NCI-H2171 treated with DMSO at 0.1 percent for 48 hours (cell line): ENCODE data around the gene GPR157.
"Not testable (repeated sequence)": the region's sequence is repeated elsewhere in the genome, so short reads cannot be mapped to it uniquely, and the experiment has no call there.

Experiments used
- DNase-seq: peaks from one replicate; lab custom pipeline; 2025; lab: John Stamatoyannopoulos, UW

GPR157 gene

DNA sequence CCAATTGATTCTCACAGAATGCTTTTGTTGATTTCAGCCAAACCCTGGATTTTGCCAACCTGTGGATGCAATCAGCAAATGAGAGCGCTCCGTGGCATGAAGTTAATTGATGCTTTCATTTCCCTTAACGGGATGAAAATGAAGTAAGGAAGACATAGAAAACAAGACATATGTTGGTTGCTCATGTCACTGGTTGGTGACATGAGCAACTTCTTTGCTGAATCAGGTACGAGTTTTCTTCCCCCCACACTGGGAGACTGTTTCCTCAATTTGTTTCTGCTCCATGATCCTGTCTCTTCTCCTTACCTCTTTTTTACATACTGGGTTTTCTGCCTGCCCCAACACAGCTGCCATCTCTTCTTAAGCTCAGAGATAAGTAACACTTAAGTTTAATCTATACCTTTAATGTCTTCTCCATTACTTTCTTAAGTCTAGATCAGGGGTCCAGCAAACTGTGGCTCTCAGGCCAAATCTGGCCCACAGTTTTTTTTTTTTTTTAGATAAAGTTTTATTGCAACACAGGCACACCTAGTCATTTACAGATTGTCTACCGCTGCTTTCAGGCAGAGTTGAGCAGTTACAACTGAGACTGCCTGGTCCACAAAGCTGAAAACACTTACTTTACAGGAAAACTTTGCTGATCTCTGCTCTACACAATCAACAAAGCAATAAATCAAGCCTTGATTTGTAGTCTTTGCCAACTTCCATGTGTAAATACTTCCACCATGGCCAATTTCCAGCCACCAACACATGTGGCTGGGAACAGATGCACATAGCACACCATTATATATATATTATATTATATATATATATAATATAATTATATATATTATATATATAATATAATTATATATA, 13.3 kb downstream of the GPR157 start:
- DNase-seq = peak; percentile 23

DNA sequence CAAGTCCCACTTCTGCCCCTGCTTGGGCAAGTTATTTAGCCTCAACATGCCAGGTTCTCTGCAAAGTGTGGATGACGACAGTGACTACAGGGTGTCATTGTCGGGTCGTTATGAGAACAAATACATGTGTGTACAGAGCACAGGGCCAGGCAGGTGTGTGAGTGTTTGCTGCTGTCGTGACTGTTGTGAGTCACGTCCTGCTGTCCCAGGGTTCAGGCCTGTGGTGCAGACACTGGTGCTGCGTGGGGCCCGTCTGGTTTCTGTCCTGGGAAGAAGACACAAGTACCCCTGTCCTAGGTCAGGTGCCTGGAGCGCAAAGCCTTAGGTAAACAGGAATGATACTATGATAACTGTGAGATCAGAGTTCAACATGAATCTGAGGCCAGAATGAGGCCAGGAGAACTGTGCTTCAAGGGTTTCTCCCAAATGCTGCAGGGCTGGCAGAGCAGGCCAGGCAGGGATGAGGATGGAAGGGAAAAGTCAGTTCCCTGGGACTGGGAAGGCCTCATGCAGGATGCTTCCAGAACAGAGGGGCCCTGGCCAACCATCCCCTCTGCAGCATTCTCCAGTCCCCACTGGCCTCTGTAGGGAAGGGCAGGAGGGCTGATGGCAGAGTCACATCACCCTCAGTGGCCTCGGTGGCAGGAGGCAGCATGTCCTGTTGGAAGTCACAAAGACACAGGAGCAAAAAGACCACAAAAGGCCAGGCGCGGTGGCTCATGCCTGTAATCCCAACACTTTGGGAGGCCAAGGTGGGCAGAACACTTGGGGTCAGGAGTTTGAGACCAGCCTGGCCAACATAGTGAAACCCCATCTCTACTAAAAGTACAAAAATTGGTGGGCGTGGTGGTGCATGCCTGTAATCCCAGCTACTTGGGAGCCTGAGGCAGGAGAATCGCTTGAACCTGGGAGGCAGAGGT, 15.7 kb downstream of the GPR157 start:
- no peak for DNase-seq

DNA sequence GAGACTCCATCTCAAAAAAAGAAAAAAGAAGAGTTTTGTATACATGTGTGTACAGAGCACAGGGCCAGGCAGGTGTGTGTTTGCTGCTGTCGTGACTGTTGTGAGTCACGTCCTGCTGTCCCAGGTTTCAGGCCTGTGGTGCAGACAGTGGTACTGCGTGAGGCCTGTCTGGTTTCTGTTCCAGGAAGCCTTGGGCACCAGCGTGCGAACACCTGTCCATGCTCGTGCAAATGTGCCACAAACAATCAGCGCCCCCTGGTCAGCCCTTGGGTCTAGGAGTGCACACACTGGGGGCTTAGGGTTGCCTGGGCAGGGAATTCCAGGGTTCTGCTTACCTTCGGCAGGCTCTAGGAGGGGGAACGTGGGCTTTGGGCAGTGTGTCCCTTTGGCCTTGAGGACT, 16.9 kb downstream of the GPR157 start:
- no peak for DNase-seq

DNA sequence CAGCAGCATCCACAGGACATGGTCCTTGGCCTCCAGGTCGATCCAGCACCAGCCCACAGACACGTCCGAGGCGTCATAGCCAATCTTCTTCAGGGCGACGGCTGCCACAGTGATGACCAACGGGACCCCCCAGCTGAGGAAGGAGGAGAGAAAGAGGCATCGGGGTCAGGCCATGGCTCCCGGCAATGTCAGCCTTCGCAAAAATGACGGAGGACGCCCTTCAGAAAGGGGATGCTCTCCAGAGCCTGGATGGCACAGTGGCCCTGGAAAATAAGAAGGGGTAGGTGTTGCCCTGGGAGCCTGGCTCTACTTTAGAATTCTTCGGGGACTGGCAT, 17.6 kb downstream of the GPR157 start:
- no peak for DNase-seq

DNA sequence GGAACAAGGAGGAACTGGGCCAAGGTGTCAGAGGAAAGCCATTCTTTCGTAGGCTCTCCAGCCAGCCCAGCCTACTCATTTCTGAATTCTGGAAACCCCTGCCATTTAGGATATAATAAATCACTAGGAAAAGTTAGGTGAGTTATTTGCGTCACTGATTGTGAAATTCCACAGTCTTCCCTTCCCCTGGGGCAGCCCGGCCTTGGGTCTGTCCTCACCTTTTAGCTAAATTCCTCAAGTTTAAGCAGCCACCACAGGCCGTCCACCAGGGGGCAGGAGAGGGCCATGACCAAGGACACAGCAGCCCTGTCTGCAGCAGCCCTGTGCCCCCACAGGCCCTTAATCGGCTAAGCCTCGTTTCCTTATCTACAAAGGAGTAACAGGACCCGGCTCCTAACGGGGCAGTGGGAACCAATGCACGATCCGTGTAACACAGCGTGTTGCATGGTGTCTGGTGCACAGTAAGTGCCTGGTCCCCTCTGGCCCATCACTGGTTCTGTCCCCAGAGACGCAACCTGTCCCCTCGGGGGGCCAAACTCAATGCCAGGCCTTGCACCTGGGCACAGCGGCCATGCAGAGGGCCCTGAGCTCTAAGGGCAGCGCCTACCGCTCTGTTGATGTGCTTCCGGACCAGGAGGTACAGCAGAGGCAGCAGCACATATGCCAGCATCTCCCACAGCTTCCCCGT, 18.1 kb downstream of the GPR157 start:
- DNase-seq = peak; percentile 59

DNA sequence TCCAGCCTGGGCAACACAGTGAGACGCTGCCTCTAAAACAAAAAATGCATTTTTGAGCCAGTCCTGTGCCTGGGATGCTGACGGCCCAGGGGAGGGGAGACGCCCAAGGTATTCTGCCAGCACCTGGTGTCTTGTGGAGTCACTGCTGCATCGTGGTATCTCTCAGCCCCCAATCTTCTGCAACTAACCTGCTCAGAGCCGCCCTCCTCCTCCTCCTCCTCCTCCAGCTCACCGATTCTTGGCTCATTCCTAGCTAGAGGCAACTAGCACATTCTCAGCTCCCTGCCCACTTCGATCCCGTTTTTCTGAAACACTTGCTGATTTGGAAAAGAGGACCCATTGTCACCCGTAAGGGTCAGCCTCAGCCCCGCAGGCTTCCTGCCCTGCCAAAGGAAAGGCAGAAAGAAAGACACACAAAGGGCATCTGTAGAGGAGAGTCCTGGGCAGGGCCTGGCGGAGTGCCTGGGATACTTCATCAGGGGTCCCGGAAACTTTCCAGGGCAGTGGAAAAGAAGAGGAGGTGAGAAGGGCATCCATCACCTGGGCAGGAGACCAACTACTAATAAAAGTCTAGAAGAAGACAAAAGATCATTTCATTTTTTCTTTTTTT, 20.7 kb downstream of the GPR157 start:
- DNase-seq = no peak

DNA sequence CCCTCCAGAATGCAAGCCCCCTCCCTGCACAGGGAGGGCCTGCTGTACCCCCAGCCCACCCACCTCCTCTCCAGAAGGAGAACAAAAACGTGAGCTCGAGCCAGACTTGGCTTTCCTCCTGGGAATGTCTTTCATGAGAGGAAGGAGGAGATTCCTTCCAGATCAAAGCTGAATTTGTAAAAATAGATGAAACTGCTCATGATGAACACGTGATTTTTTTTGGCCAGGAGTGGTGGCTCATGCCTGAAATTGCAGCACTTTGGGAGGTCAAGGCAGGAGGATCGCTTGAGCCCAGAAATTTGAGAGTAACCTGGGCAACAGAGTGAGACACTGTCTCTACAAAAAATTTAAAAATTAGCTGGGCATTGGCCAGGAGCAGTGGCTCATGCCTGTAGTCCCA, 21.8 kb downstream of the GPR157 start:
- no peak for DNase-seq

DNA sequence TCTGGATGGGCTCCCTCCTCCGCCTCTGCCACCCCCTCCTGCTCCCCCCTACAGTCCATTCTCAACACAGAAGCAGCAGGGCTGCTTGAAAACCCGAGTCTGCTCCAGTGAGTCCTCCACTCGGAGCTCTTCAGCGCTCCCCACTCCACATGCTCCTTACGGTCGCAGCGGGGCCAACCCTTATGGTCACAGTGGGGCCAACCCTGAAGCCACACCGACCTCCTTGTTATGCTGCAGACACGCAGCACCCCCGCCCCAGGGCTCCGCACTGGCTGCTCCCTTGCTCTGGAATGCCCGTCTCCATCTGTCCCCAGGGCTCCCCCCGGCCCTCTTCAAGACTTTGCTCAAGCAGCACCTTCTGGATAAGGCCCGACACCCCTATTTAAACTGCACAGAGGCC, 22.6 kb downstream of the GPR157 start:
- DNase-seq = no peak

DNA sequence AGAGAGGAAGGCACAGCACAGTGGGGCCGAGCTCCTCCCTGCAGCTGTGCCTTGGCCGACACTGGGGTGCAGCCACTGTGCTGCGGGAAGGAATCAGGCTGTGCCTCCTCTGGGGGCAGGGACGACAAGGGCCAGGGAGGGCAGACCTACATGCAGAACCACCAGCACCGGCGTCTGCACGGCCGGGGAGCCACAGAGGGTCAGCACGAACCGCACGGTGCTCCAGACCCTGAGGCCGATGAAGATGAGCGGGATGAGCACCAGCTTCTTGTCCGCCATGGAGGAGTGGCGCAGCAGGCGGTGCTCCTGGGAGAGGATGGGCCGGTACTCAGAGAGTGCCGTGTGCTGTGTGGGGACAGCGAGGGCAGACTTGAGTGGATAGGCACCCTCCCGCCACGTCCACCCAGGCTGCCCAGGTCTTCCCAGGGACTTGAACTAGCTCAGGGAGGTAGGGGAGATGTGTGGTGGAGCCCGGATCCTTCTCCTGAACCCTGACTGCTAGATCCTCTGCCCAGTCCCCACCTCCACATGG, 23.5 kb downstream of the GPR157 start:
- DNase-seq = no peak

DNA sequence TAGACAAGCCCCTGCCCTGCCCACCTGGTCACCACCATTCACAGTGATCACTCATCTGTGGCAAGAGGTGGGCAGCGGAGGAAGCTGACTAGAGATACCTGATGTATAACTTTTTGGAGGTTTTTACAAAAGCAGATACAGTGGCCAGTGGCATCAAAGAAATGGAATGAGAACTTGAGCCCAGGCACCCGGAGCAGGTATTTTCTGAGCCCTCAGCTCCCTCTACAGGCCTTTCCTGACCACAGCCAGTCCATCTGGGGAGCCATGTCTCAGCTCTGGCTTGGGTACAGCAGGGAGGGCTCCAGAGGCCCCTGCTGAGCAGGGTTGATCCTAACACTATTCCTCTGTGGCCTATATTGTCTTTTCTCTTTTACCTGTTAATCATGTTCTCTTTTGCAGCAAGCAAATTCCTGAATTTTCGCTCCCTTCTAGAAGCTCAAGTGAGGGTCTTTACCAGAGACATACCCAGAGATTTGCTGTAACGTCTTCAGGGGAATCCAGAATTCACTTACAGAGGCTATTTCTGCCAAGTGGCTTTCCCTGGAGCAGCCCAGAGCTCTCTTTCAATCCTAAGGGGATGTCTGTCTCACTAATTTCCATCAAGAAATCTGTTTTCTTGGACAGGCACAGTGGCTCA, 27.3 kb downstream of the GPR157 start:
- peak; percentile 51 for DNase-seq

DNA sequence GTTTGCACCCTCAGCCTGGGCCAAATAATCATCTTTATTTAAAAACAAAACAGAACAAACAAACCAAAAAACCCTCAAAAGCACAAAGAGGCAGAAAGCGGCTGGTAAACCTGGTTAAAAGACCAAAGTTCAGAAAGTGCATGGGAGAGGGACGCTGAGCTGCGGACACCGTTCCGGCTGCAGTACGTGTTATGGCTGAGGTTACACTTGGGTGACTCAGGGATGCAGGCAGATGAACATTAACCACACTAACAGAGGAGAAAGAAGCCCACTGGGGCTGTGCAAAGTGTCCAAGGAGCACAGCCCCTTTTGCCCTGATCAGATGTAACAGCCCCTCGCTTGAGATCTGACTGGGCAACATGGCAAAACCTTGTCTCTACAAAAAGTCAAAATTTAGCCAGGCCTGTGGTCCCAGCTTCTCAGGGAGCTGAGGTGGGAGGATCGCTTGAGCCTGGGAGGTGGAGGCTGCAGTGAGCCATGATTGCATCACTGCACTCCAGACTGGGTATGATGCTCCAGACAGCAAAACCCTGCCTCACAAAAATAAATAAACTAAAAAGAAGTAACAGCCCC, 28.3 kb downstream of the GPR157 start:
- DNase-seq = no peak

DNA sequence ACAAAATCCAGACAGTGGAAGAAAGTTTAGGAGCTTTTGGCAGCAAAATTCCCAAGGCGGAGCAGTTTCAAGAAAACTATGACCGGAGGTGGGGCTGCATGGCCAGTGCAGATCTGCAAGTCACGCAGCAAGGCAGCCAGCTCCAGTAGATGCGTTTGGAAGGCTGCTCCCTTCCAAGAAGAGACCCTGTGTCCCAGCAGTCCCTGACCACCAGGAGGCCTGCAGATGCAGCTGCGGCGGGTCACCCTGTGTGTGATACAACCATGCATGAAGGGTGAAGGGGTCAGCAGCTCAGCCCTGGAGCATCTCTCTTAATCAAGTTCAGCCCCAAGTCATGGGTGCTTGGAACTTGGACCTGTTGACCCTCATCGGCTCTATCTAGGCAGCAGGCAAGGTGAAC, 29.3 kb downstream of the GPR157 start:
- DNase-seq = no peak

DNA sequence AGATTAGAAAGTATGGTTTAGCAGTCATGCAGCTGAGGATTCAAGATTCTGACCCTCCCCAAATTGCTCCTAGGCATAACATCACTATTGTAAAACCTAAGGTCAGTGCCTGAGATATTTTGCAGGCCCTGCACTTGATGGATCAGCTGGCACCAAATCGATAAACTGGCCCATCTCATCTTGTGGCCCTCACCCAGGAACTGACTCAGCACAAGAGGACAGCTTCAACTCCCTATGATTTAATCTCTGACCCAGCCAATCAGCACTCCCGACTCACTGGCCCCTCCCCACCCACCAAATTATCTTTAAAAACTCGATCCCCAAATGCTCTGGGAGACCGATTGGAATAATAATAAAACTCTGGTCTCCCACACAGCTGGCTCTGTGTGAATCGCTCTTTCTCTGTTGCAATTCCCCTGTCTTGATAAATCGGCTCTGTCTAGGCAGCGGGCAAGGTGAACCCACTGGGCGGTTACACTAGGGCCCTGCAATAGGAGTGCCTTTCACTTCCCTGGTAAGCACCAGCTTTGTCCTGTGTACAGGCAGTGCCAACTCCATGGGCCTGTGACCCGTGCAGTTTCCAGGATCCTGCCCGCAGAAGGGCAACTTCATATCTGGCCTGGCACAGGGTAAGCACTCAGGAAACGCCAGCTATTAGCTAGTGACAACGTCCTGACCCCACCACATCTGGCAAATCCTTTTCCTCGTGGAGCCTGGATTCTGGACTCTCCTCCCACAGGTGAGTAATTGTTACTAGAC, 30.8 kb downstream of the GPR157 start:
- DNase-seq = no peak

DNA sequence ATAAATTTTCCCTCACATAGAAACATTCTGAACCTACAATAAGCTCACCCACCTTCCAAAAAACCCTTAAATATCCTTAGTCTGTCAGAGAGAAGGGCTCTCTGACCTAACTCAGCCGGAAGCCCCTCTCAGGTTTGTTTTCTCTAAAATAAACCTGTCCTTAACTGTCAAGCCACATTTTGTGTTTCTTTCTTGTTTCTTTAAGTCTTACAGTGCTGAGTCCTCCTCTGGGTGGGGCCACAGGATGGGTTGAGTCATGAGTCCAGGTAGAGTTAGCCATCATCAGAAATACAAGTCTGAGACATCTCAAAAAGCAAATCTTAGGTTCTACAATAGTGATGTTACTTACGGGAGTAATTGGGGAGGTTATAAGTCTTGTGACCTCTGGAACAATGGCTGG, 33.1 kb downstream of the GPR157 start:
- no peak for DNase-seq

DNA sequence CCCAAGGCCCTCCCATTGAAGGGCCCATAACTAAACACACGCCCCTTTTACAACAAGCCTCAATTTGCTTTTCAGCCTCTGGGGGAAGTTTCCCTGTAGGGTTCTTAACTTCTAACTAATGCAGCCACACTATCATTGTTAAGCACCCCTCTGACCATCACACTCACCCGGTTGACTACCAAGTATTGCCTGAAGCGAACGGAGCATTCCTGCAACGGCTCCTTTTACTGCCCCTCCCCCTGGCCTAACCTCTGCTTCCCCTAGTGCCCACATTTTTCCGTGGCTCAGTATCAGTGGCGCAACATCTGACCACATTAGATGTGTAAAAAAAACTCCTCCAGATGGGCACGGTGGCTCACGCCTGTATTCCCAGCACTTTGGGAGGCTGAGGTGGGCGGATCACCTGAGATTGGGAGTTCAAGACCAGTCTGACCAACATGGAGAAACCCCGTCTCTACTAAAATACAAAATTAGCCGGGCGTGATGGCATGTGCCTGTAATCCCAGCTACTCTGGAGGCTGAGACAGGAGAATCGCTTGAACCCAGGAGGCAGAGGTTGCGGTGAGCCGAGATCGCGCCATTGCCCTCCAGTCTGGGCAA, 34.8 kb downstream of the GPR157 start:
- not testable (repeated sequence) for DNase-seq

DNA sequence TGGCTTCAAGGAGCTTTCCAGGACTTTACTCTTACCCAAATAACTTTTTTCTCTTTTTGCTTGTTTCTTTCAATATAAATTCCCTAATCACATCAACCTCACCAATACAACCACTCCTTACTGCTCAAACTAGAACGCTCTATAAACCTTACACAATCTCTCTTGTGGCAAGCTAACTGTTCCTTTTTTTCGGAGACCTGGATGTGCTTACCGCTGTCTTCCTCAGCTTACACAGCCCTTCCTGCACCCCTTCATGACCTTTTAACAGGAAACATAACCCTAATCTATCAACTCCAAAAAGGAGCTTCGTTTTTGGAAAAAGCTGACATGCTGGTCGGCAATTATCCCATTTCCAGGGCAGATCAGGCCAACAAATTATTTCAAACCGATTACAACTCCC, 35.3 kb downstream of the GPR157 start:
- DNase-seq = no peak

DNA sequence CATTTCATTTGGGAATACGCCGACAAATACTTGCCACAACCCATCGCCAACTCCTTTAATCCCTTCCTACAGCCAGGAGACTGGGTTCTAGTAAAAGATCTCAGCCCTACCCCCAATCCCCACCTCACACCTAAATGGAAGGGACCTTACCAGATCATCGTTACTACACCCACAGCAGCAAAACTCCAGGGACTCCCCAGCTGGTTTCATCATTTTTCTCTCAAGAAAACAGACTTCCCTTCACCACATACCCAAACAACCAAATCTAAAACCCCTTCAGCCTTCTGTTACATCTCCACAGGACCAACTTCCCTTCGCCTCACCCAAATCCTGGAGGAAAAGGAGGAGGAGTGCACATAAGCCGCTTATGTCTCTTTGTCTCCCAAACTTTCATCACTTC, 35.8 kb downstream of the GPR157 start:
- no peak for DNase-seq

DNA sequence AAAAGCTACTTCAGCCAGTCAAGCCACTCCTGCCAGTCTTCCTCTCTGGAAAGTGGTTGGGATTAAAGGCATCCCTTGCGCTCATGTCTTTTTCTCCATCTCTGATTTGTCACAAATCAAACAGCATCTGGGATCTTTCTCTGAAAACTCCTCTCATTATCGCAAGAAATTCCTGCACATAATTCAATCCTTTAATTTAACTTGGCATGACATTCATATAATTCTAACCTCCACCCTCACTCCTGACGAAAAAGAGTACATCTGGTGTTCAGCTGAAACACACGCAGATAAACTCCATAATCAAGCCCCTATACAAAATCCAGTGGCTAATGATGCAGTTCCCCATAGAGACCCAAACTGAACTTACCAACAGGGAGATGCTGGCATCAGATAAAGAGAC, 40.1 kb downstream of the GPR157 start:
- DNase-seq = no peak

DNA sequence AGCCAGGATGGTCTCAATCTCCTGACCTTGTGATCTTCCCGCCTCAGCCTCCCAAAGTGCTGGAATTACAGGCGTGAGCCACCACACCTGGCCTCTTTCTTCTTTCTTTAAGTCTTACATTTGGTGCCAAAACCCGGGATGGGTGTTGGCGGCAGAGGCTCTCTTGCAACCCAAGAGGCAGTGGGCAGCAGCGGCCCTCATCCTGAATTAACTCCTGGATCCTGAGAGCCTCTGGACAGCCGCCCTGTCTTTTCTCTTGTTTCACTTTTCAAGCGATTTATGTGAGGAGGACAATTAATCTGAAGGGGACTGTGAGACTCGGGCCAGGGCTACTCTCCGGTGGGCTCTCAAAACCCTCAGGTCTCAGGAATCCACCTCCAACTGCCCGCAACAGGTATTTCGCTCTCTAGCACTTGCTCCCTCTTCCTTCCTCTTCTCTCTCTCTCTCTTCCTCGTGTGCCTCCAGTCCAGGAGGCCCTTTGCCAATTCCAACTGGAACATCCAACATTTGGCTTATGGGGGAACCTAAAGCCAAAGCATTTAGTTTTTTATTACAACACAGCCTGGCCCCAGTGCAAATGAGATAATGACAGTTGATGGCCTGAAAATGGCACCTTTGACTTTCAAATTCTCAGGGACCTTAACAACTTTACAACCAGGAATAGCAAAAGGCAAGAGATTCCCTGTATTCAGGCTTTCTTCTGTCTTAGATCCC, 41.3 kb downstream of the GPR157 start:
- no peak for DNase-seq
